Ovary (tissue), 3 donors: ENCODE measurements around the gene RPL19.

ENCODE experiments used
- POLR2A ChIP-seq: fragments of 450-650 bp; IDR thresholded peaks from one replicate; pipeline ENCODE4 v1.6.1; 2017; ENCODE audit warnings: antibody characterized with exemption, mild to moderate bottlenecking, moderate library complexity
- TF ChIP-seq, protein P1 (sequence below), 3 donors: fragments of 450-650 bp in 2 of 3; fragments of 200-600 bp in 1 of 3; IDR thresholded peaks; one replicate each; pipeline versions ENCODE4 v1.5.1 to v1.8.0; 2016 to 2022; ENCODE audit warnings: antibody characterized with exemption in 3 of 3, mild to moderate bottlenecking in 1 of 3
- donor health status: DM: no; HTN: no; CAD: no.

DNA sequence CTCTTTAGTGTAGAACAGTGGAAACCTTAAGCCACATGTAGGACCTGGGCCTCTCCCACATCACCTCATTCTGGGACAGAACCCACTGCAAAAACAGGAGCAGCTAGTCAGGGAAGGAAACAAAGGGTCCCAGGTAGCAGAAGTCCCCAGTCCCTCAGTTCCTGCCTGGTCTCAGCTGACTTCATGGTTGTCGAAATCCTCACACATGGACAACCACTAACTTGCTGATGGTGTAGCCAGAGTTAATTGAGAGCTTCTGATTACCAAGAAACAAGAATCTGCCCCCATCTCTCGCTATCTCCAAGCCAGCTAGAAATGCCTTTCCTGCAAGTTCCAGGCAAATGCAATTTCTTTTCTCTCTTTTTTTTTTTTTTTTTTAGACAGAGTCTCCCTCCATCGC, 30.6 kb upstream of the RPL19 start:
- TF ChIP-seq, protein P1, sequence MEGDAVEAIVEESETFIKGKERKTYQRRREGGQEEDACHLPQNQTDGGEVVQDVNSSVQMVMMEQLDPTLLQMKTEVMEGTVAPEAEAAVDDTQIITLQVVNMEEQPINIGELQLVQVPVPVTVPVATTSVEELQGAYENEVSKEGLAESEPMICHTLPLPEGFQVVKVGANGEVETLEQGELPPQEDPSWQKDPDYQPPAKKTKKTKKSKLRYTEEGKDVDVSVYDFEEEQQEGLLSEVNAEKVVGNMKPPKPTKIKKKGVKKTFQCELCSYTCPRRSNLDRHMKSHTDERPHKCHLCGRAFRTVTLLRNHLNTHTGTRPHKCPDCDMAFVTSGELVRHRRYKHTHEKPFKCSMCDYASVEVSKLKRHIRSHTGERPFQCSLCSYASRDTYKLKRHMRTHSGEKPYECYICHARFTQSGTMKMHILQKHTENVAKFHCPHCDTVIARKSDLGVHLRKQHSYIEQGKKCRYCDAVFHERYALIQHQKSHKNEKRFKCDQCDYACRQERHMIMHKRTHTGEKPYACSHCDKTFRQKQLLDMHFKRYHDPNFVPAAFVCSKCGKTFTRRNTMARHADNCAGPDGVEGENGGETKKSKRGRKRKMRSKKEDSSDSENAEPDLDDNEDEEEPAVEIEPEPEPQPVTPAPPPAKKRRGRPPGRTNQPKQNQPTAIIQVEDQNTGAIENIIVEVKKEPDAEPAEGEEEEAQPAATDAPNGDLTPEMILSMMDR (IDR thresholded peaks at IDR 0.05), result no peak
- TF ChIP-seq POLR2A, result no peak
